HG03558 (cell line): ENCODE data around the gene DLD.
"Not testable (repeated sequence)": the region's sequence is repeated elsewhere in the genome, so short reads cannot be mapped to it uniquely, and the experiment has no call there.

Experiments used
- ATAC-seq: cut with Tn5 transposase; IDR thresholded peaks from one replicate; pipeline ENCODE4 v1.9.1; 2021; ENCODE audit warnings: moderate number of reproducible peaks; ENCODE audit not compliant: unreplicated experiment; ENCODE audit errors: extremely low read depth

Gene DLD

DNA sequence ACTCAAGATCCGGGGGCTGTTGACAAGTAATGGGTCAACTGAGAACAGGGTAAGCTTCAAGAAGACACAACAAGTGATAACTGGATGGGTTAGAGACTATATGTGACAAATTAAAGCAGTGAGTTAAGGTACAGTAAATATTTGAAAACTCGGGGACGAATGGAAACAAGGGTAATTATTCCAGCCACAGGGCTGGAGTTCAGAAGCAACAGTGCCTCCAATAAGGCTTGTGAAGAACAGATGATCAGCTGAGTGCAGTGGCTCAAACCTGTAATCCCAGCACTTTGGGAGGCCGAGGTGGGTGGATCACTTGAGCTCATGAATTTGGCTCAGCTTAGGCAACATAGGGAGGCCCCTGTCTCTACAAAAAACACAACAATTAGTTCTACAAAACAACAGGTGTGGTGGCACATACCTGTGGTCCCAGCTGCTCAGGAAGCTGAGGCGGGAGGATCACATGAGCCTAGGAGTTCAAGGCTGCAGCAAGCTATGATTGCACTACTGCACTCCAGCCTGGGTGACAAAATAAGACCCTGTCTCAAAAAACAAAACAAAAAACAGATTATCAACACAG is 20.5 kb upstream of the DLD start:
- ATAC-seq: no peak

DNA sequence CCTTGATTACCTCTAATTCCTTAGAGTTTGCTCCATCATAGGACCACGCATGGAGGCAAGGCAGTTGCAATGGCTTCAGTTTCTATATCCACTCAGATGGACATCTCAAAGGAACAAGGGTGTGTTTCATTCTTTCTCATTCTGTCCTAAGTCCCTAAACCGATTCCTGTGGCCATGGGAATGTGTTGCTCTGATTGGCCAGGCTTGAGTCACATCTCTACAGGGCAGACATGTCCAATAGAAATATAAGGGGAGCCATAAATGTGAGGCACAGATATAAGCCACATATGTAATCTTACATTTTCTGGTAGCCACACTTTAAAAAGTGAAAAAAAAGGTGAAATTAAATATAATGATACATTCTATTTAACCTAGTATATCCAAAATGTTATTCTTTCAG is 16.9 kb upstream of the DLD start:
- no peak for ATAC-seq

- ATAC-seq: no peak
Measured at GRCh38 chr7:107874605-107875446, 16.2 kb upstream of the DLD start.

DNA sequence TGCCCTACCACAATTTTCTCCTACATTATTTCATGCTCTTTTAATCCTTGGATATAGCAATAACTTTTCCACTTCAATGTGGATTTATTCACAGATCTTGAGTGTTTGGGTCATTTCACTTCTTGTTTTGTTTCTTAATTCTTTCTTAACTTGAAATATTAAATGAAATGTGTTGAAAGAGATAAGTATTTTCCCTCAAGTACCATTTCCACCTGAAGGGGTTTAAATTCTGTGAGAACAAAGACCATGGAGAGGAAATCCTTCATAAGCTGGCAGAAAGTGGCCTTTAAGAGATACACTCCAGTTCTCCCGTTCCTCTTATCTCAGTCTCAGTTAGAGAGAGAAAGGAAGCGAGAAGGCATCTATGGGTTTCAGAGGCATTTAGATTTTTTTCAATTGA is 14.1 kb upstream of the DLD start:
- ATAC-seq: no peak

DNA sequence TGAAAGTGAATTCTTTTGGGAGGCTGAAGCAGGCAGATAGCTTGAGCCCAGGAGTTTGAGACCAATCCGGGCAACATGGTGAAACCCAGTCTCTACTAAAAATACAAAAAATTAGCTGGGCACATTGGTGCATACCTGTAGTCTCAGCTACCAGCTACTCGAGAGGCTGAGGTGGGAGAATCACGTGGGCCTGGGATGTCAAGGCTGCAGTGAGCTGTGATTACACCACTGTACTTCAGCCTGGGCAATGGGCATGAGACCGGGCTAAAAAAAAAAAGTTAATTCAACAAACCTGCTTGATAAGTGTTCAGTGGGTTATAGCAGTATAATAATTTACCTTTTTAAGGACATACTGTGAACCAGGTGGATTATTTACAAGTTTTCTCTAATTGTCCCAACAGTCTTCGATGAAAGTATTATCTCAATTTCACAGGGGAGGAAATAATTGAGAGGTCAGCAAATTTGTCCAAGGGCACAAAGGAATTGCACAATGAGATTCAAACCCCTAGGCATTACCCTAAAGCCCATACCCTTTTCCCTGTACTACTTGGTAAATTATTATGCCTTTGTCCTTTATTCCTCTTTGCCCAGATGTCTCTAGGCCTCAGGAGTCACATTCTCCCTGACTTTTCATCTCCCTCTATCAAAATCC is 13.1 kb upstream of the DLD start:
- ATAC-seq: no peak

DNA sequence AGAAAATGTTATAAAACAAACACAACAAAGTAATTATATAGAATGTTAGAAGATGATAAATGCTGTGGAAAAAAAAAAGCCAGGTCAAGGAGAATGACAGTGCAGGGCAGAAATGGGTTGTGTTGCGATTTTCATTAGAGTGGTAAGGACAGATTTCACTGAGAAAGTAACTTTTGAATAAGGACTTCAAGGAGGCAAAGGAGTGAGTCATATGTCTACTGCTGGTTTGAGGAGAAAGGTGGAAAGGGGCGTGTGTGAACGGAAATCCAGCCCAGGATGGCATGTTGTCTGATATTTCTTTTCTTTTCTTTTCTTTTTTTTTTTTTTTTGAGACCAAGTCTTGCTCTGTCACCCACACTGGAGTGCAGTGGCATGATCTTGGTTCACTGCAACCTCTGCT is 12.3 kb upstream of the DLD start:
- ATAC-seq: no peak

GRCh38 chr7:107879400-107880035 is 11.5 kb upstream of the DLD start:
- no peak for ATAC-seq

DNA sequence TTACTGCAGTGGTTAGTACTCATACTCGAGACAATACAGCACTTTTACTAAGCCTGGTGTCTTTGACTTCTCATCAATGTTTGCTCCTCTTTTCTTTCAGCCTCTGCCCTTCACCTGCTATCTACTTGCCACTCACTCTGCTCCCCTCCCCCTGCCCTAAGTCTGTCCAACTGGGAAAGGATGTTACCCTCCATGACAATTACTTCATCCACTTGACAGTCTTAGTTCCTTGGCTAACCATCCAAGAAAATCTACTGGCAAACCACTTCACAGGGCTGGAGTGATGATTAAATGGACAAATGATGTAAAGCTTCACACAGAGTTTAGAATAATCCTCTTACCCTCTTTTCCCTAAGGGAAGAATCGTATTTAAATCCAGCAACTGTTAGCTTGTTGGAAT is 8.2 kb upstream of the DLD start:
- no peak for ATAC-seq

DNA sequence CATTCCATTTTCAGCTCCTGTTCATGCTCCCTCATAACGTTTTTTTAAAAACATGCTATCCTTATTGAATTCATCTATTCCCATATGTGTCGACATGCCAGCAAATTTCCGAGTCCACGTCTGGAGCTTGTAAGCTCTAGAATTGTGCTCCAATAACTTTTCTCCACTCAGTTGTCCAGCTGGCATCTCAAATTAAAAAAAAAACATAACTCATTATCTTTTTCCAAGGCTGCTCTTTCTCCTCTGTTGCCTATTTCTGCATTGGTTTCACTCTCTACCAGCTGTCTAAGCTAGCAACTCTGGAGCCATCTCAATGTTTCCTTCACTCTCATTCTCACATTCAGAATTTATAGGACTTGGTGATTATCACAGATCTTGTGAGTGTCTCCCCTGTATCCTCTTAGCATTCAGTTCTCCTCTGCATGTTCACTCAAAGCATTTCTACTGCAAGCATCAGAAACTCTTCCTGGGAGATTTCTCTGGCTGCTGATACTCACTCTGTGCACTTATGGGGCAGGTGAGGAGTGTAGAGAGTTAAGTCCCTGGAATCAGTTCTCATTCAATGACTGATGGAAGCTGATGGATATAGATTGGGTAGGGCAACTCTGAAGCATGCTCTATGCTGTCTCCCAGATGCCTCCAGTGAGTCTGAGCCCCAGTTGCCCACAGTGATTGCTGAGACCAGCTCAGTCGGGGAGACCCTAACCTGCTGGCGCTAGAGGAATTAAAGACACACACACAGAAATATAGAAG is 6.7 kb upstream of the DLD start:
- no peak for ATAC-seq

DNA sequence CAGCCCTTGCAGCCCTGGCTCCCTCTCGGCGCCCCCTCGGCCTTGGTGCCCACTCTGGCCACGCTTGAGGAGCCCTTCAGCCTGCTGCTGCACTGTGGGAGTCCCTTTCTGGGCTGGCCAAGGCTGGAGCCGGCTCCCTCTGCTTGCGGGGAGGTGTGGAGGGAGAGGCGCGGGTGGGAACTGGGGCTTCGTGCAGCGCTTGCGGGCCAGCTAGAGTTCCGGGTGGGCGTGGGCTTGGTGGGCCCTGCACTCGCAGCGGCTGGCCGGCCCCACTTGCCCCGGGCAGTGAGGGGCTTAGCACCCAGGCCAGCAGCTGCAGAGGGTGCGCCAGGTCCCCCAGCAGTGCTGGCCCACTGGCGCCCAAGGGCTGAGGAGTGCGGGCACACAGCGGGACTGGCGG is 3.2 kb upstream of the DLD start:
- not testable (repeated sequence) for ATAC-seq

DNA sequence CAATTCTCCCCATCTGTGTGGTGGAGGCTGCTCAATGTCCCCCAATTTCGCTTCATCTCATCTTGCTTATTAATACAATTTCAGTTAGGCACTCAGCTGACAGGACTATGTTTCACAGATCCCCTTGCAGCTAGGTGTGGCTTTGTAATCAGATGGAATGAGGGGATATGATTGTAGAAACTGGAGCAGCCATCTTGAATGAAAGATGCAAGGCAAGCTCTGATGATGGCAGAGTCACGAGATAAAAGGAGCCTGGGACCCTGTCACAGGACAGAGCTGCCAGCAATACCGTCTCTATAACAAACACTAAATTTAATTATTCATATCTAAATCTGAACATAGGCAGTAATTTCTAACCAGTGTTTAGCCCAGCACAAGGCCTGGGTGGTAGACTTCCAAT is 991 bp upstream of the DLD start:
- no peak for ATAC-seq

- peak; percentile 2 for ATAC-seq
Measured at GRCh38 chr7:107890493-107890961, 456 bp upstream of the DLD start.

DNA sequence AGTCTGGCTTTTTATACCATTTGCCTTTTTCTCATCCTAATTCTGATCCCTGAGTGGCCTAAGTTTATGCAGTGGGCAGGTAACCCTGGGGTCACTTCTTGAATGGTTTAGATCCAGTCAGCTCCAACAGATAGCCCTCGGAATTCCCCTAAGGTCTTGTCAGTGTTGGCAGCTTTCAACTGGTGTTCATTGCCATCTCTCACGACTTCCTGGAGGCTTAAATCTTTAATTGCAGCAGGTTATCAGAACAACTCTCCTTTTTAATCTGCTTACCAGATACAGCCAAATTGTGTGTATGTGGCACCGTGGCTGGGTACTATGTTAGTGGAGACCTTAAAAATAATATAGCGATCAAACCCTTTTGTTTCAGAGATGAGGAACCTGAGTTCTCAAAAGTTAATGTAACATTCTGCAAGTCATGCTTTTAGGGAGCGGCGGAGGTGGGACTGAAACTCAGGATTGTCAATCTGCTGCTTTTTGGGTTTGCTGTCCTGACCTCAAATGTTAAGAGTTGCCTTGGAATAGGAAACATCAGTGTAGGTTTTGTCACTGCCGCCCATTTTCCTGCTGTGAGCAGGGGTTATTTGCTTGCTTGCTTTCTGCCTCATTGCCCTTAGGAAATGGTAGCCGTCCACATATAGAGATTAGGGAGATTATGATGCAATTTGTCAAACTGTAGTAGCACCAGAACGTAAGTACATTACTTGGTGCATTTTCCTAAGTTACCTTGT is 818 bp downstream of the DLD start:
- no peak for ATAC-seq

GRCh38 chr7:107892367-107892741 is 1.4 kb downstream of the DLD start:
- not testable (repeated sequence) for ATAC-seq

GRCh38 chr7:107898997-107899594 is 8.1 kb downstream of the DLD start:
- ATAC-seq: no peak

DNA sequence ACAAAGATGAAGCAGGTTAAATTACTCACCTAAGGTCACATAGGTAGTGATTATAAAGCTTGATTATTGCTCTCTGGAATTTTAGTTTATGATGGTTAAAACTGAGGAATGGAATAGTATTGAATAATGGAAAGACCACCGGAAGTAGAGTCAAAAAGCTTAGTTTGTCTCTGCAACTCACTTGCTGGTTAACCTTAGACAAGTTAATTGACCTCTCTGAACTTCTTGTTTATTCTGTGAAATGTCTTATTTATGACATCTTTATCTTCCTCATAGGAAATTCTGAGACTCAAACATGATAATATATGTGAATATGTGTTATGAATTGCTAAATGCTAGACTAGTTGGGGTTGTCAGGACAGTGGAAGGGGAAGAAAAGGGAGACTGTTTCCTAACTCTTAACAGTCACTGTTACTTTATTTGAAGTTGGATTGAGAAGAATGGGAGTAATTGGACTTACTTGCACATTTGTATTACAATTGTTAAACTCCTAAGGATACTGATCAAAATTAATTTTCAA is 9.6 kb downstream of the DLD start:
- no peak for ATAC-seq

- no peak for ATAC-seq
Measured at GRCh38 chr7:107902381-107902780, 11.4 kb downstream of the DLD start.

DNA sequence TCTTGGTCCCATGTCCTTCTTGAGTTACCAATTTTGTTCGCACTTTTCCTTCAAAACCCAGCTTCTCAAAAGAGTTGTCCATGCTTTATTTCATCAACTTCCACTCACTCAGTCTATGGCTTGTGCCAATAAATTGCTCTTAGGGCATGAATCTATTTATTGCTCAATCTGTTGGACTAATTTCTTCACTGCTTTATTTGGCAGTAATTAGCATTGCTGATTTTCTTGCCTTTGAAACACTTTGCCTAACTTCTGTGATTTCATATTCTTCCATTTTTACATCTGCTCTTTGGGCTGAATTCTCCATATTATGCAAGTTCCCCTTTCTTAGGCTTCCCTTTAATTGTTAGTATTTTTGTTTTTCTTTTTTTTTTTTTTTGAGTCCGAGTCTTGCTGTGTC is 16.8 kb downstream of the DLD start:
- ATAC-seq: no peak

DNA sequence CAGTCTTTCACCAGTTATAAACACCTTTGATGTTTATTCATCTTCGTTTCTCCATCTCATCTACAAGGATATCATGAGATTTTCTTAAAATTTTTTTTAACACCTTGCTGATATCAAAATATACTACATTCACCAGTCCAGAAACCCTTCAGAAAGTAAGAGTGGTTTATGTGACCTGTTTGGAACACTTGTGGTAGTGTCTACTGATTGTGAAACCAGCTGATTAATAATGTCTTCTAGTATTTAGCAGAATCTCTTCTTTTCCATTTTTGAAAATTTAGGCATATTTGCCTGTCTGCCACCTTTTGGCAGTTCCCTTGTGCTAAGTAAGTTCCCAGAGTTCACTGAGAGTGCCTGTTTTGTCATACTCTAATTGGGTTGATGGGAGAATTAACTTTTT is 18.5 kb downstream of the DLD start:
- ATAC-seq: no peak
